ENCODE results near the gene CFAP74. TPM values are rescaled to one million over a fixed set of nuclear protein-coding genes. Genes with fewer than 3 reads are reported as not detected.

The CFAP74 gene
- total RNA-seq, 1 experiment from 2014 or later, result not detected

DNA sequence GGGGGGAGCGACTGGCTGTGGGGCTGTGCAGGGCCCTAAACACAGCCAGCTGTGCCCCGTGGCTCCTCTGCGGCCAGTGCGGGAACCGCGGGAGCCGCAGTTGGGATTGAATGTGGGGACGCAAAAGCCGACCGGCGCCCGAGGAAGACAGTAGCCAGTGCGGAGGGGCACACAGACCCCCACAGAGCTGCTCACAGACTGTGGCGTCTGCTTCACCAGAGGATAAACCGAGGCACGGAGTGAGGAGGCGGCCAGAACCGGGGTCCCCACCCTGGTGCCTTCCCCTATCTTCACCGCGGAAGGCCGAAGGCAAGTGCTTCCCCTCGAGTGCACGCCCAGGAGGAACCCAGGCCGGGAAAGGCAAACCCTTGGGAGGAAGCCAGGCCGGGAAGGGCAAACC is 75.8 kb downstream of the CFAP74 start:
- Mint-ChIP-seq H3K27me3 (ENCODE audit: insufficient read depth, unreplicated experiment) (no peaks in the 10 kb centered on the region), H3K36me3 (ENCODE audit: insufficient read depth, unreplicated experiment) (no peaks in the 10 kb centered on the region), H3K4me1 (ENCODE audit: low read depth, unreplicated experiment) (no peaks in the 10 kb centered on the region), H3K9me3 (ENCODE audit: unreplicated experiment) (no peaks in the 10 kb centered on the region), H3K4me3 (ENCODE audit: unreplicated experiment) (no peak overlapping the region), H3K27ac (ENCODE audit: unreplicated experiment) (no peak overlapping the region)
- Histone ChIP-seq H3K4me1 (peaks cover 9% of the 10 kb centered on the region; the same call in 1 of the 2 replicates), H3K4me3 (ENCODE audit: low read depth, low read length) (no peak overlapping the region), H3K27me3 (replicated peaks; ENCODE audit: control insufficient read depth, insufficient read depth, low read length) (no peaks in the 10 kb centered on the region), H3K9me3 (no peaks in the 10 kb centered on the region), H3K36me3 (ENCODE audit: control insufficient read depth, insufficient read depth, low read length) (no peaks in the 10 kb centered on the region)
- no peak for DNase-seq
- TF ChIP-seq, protein P1, sequence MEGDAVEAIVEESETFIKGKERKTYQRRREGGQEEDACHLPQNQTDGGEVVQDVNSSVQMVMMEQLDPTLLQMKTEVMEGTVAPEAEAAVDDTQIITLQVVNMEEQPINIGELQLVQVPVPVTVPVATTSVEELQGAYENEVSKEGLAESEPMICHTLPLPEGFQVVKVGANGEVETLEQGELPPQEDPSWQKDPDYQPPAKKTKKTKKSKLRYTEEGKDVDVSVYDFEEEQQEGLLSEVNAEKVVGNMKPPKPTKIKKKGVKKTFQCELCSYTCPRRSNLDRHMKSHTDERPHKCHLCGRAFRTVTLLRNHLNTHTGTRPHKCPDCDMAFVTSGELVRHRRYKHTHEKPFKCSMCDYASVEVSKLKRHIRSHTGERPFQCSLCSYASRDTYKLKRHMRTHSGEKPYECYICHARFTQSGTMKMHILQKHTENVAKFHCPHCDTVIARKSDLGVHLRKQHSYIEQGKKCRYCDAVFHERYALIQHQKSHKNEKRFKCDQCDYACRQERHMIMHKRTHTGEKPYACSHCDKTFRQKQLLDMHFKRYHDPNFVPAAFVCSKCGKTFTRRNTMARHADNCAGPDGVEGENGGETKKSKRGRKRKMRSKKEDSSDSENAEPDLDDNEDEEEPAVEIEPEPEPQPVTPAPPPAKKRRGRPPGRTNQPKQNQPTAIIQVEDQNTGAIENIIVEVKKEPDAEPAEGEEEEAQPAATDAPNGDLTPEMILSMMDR (IDR thresholded peaks at IDR 0.05; ENCODE audit: insufficient read depth in 1 of 2, low read depth in 1 of 2, low read length in 1 of 2, severe bottlenecking in 1 of 2, unreplicated experiment in 1 of 2), result no peak
- intact Hi-C loops (cut with micrococcal nuclease; ENCODE audit: unreplicated experiment), result no loop called here
- ChIA-PET CTCF (no interaction called here), POLR2A (no interaction called here)
- BruUV-seq (replicated peaks), result no TSS peak

DNA sequence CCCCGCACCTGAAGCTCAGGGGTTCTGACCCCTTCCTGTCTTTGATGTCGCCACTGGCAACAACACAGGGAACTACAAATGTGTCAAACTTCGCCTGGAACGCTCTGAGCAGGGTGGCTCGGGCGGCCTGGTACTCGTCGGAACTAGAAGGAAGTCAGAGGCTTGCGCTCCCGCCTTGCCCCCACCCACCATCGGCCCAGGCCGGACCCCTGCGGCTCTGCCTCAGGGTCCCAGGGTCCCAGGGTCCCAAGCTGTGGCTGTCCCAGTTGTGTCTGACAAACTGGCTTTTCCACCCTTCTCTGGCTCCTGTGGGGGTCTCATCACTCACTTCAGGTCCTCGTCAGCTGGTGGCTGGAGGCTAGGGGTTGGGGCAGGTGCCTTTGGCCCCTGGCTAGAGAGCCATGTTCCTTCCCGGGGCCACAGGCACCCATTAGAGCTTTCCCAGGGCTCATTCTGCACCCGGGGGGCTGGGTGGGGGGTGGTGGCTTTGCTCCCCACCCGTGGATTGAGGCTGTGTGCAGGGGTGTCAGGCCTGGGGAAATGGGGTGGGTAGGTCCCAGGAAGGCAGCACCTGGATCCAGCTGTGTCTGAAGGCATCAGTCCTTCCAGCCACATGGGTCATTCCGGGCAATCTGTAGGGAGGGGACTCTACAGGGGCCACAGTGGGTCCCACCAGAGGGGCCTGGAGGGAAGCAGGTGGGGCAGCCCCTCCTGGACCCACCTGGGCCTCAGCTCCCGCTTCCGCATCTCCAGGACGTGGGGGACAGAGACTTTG is 76.5 kb downstream of the CFAP74 start:
- POLR2A ChIA-PET, result no interaction called here
- CTCF ChIA-PET, result no interaction called here

DNA sequence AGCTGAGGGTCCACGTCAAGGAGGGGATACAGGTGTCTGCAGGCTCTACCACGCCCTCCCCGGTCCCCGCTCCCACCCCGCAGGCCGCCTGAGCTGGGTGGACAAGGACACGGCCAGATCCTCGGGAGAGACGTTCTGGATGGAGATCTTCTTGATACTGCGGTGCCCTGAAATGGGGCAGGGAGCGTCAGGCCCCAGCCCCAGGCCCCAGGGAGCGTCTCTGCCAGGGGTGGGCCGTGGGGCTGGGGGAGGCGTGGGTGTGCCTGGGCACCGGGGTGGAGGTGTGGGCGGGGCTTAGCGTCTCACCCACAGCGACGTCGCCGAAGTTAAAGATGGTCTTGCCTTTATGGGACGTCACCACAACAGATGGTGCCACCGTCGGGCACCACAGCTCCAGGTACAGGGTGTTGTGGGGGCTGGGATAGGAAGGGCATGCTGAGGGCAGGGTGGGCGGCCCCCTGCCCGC is 77.2 kb downstream of the CFAP74 start:
- H3K36me3 Mint-ChIP-seq (ENCODE audit: insufficient read depth, unreplicated experiment), result no peaks in the 10 kb centered on the region
- H3K27ac Mint-ChIP-seq (ENCODE audit: unreplicated experiment), result no peak overlapping the region
- H3K9me3 Mint-ChIP-seq (ENCODE audit: unreplicated experiment), result no peaks in the 10 kb centered on the region
- TF ChIP-seq, protein P1 (IDR thresholded peaks at IDR 0.05; ENCODE audit: insufficient read depth in 1 of 2, low read depth in 1 of 2, low read length in 1 of 2, severe bottlenecking in 1 of 2, unreplicated experiment in 1 of 2), result no peak
- no peaks in the 10 kb centered on the region for H3K4me1 Mint-ChIP-seq (ENCODE audit: low read depth, unreplicated experiment)
- H3K4me3 ChIP-seq (ENCODE audit: low read depth, low read length), result no peak overlapping the region
- H3K4me1 ChIP-seq, result peaks cover 10% of the 10 kb centered on the region; the same call in 1 of the 2 replicates
- no TSS peak for BruUV-seq (replicated peaks)
- H3K27me3 ChIP-seq (replicated peaks; ENCODE audit: control insufficient read depth, insufficient read depth, low read length), result no peaks in the 10 kb centered on the region
- DNase-seq, result no peak
- ChIA-PET POLR2A (no interaction called here), CTCF (no interaction called here)
- no peaks in the 10 kb centered on the region for H3K27me3 Mint-ChIP-seq (ENCODE audit: insufficient read depth, unreplicated experiment)
- no peaks in the 10 kb centered on the region for H3K36me3 ChIP-seq (ENCODE audit: control insufficient read depth, insufficient read depth, low read length)
- no peak overlapping the region for H3K4me3 Mint-ChIP-seq (ENCODE audit: unreplicated experiment)
- H3K9me3 ChIP-seq, result no peaks in the 10 kb centered on the region
- intact Hi-C loops (cut with micrococcal nuclease; ENCODE audit: unreplicated experiment), result no loop called here

More for the DNA sequence above, 76.5 kb downstream of the CFAP74 start:
- Mint-ChIP-seq H3K4me1 (ENCODE audit: low read depth, unreplicated experiment) (no peaks in the 10 kb centered on the region), H3K27me3 (ENCODE audit: insufficient read depth, unreplicated experiment) (no peaks in the 10 kb centered on the region), H3K27ac (ENCODE audit: unreplicated experiment) (no peak overlapping the region), H3K4me3 (ENCODE audit: unreplicated experiment) (no peak overlapping the region), H3K36me3 (ENCODE audit: insufficient read depth, unreplicated experiment) (no peaks in the 10 kb centered on the region), H3K9me3 (ENCODE audit: unreplicated experiment) (no peaks in the 10 kb centered on the region)
- Histone ChIP-seq H3K36me3 (ENCODE audit: control insufficient read depth, insufficient read depth, low read length) (no peaks in the 10 kb centered on the region), H3K27me3 (replicated peaks; ENCODE audit: control insufficient read depth, insufficient read depth, low read length) (no peaks in the 10 kb centered on the region), H3K4me3 (ENCODE audit: low read depth, low read length) (no peak overlapping the region), H3K9me3 (no peaks in the 10 kb centered on the region), H3K4me1 (peaks cover 10% of the 10 kb centered on the region; the same call in 1 of the 2 replicates)
- no peak for DNase-seq
- no TSS peak for BruUV-seq (replicated peaks)
- TF ChIP-seq, protein P1 (IDR thresholded peaks at IDR 0.05; ENCODE audit: insufficient read depth in 1 of 2, low read depth in 1 of 2, low read length in 1 of 2, severe bottlenecking in 1 of 2, unreplicated experiment in 1 of 2), result no peak
- intact Hi-C loops (cut with micrococcal nuclease; ENCODE audit: unreplicated experiment), result no loop called here

All from Caco-2 (cell line).